Measurements from ENCODE around the gene SUMO3. TPM values are rescaled to one million over a fixed set of nuclear protein-coding genes. Genes with fewer than 3 reads are reported as not detected.

Gene SUMO3
- total and polyA plus RNA-seq, 2 experiments from 2014 or later, result 90.8 to 103 TPM

DNA sequence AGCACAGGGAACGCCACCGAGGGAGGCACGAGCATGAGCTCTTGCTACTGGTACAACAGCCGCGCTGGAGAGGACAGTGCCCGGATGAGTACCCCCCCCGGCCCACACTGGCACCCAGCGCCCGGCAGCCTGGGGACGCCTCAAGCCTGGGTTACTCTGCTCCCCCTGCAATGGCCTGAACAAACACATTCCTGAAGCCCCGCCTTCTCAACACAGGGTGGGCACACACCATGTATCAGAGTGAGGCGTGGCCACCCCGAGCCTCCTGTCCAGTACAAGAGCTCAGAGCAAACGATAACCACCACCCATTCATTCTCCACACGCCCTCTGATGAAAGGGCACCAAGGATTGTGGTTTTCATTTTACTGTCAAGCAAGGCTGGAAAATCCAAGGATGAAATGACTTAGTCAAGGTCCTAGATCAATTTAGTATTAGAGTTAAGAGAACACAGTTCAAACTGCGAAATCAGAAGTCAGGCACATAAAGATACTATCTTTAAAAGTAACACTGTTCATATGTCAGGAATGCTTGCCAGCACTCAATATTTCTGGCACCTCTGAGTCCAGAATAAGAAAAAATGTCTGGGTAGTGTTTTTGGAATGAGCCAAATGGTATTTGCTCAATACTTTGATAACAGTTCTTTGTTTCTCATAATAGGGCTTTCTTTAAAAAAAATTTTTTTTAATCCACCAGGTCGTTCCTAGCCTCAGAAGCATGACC is 38.3 kb downstream of the SUMO3 start:
- H3K36me3 Mint-ChIP-seq (ENCODE audit: low read depth), result peaks cover 48% of the 10 kb centered on the region
- H3K27me3 Mint-ChIP-seq (ENCODE audit: insufficient read depth, low read depth, poor library complexity), result no peaks in the 10 kb centered on the region
- H3F3A ChIP-seq (replicated peaks; ENCODE audit: low read depth), result no peaks in the 10 kb centered on the region
- H3K4me3 Mint-ChIP-seq, result no peak overlapping the region
- no peak for ATAC-seq
- no peak overlapping the region for H3K4me2 ChIP-seq
- no peaks in the 10 kb centered on the region for H3K4me1 Mint-ChIP-seq
- H3K4me1 ChIP-seq (ENCODE audit: insufficient read depth), result no peaks in the 10 kb centered on the region
- H2AFZ ChIP-seq, result no peak overlapping the region
- H3K79me2 ChIP-seq (replicated peaks; ENCODE audit: insufficient read depth), result peaks cover 79% of the 10 kb centered on the region
- DNase-seq (ENCODE audit: low spot score), result no peak
- 0 out of 2 replicates have a peak overlapping the region, but pooled peaks have one; percentile 29 for H3K27ac Mint-ChIP-seq
- H4K20me1 ChIP-seq (replicated peaks; ENCODE audit: insufficient read depth), result peaks cover 22% of the 10 kb centered on the region
- H3K9me2 ChIP-seq (ENCODE audit: insufficient read depth), result no peaks in the 10 kb centered on the region
- no peak overlapping the region for H3K4me3 ChIP-seq
- H3K27ac ChIP-seq (ENCODE audit: low read depth), result no peak overlapping the region
- H3K36me3 ChIP-seq (ENCODE audit: insufficient read depth), result peaks cover 18% of the 10 kb centered on the region
- no peaks in the 10 kb centered on the region for H3K9me3 Mint-ChIP-seq
- TF ChIP-seq ETS1 (IDR thresholded peaks at IDR 0.05) (no peak), ZNF331 (CRISPR knock-in tag; IDR thresholded peaks at IDR 0.05; ENCODE audit: low read depth) (no peak), CREB1 (CRISPR knock-in tag; IDR thresholded peaks at IDR 0.05; ENCODE audit: low read depth) (no peak), NANOG (IDR thresholded peaks at IDR 0.05; ENCODE audit: borderline replicate concordance) (no peak), JUNB (IDR thresholded peaks at IDR 0.05; ENCODE audit: unreplicated experiment) (no peak), REST (IDR thresholded peaks at IDR 0.05; ENCODE audit: unreplicated experiment) (no peak), STAT1 (IDR thresholded peaks at IDR 0.05; ENCODE audit: unreplicated experiment) (no peak), ZNF114 (CRISPR knock-in tag; IDR thresholded peaks at IDR 0.05) (no peak), EZH2phosphoT487 (IDR thresholded peaks at IDR 0.05; ENCODE audit: unreplicated experiment) (no peak), EZH2 (IDR thresholded peaks at IDR 0.05; ENCODE audit: low read depth, unreplicated experiment) (no peak), POLR2AphosphoS5 (IDR thresholded peaks at IDR 0.05; ENCODE audit: low read depth) (no peak)
- TF ChIP-seq, protein P1, sequence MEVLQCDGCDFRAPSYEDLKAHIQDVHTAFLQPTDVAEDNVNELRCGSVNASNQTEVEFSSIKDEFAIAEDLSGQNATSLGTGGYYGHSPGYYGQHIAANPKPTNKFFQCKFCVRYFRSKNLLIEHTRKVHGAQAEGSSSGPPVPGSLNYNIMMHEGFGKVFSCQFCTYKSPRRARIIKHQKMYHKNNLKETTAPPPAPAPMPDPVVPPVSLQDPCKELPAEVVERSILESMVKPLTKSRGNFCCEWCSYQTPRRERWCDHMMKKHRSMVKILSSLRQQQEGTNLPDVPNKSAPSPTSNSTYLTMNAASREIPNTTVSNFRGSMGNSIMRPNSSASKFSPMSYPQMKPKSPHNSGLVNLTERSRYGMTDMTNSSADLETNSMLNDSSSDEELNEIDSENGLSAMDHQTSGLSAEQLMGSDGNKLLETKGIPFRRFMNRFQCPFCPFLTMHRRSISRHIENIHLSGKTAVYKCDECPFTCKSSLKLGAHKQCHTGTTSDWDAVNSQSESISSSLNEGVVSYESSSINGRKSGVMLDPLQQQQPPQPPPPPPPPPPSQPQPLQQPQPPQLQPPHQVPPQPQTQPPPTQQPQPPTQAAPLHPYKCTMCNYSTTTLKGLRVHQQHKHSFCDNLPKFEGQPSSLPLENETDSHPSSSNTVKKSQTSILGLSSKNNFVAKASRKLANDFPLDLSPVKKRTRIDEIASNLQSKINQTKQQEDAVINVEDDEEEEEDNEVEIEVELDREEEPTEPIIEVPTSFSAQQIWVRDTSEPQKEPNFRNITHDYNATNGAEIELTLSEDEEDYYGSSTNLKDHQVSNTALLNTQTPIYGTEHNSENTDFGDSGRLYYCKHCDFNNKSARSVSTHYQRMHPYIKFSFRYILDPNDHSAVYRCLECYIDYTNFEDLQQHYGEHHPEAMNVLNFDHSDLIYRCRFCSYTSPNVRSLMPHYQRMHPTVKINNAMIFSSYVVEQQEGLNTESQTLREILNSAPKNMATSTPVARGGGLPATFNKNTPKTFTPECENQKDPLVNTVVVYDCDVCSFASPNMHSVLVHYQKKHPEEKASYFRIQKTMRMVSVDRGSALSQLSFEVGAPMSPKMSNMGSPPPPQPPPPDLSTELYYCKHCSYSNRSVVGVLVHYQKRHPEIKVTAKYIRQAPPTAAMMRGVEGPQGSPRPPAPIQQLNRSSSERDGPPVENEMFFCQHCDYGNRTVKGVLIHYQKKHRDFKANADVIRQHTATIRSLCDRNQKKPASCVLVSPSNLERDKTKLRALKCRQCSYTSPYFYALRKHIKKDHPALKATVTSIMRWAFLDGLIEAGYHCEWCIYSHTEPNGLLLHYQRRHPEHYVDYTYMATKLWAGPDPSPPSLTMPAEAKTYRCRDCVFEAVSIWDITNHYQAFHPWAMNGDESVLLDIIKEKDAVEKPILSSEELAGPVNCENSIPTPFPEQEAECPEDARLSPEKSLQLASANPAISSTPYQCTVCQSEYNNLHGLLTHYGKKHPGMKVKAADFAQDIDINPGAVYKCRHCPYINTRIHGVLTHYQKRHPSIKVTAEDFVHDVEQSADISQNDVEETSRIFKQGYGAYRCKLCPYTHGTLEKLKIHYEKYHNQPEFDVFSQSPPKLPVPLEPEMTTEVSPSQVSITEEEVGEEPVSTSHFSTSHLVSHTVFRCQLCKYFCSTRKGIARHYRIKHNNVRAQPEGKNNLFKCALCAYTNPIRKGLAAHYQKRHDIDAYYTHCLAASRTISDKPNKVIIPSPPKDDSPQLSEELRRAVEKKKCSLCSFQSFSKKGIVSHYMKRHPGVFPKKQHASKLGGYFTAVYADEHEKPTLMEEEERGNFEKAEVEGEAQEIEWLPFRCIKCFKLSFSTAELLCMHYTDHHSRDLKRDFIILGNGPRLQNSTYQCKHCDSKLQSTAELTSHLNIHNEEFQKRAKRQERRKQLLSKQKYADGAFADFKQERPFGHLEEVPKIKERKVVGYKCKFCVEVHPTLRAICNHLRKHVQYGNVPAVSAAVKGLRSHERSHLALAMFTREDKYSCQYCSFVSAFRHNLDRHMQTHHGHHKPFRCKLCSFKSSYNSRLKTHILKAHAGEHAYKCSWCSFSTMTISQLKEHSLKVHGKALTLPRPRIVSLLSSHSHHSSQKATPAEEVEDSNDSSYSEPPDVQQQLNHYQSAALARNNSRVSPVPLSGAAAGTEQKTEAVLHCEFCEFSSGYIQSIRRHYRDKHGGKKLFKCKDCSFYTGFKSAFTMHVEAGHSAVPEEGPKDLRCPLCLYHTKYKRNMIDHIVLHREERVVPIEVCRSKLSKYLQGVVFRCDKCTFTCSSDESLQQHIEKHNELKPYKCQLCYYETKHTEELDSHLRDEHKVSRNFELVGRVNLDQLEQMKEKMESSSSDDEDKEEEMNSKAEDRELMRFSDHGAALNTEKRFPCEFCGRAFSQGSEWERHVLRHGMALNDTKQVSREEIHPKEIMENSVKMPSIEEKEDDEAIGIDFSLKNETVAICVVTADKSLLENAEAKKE (CRISPR knock-in tag; IDR thresholded peaks at IDR 0.05), result no peak
- TF ChIP-seq, protein P2, sequence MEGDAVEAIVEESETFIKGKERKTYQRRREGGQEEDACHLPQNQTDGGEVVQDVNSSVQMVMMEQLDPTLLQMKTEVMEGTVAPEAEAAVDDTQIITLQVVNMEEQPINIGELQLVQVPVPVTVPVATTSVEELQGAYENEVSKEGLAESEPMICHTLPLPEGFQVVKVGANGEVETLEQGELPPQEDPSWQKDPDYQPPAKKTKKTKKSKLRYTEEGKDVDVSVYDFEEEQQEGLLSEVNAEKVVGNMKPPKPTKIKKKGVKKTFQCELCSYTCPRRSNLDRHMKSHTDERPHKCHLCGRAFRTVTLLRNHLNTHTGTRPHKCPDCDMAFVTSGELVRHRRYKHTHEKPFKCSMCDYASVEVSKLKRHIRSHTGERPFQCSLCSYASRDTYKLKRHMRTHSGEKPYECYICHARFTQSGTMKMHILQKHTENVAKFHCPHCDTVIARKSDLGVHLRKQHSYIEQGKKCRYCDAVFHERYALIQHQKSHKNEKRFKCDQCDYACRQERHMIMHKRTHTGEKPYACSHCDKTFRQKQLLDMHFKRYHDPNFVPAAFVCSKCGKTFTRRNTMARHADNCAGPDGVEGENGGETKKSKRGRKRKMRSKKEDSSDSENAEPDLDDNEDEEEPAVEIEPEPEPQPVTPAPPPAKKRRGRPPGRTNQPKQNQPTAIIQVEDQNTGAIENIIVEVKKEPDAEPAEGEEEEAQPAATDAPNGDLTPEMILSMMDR (conservative IDR thresholded peaks at IDR 0.05; ENCODE audit: low read depth in 2 of 2), result no peak
- no peaks in the 10 kb centered on the region for H3K27me3 ChIP-seq (ENCODE audit: insufficient read depth)
